ACC112 (cell line): ENCODE measurements around the gene ZNF71.
A peak's percentile ranks its signal among the peaks of the same experiment; 100 is the strongest.
"Not testable (repeated sequence)": the region's sequence is repeated elsewhere in the genome, so short reads cannot be mapped to it uniquely, and the experiment has no call there.

Source experiments
- H2AFZ ChIP-seq: fragments of 200-600 bp; sonication (generic); one replicate; pipeline ENCODE4 v1.6.0; 2017; ENCODE audit warnings: antibody characterized with exemption, low read length; ENCODE audit not compliant: unreplicated experiment
- H3K27ac ChIP-seq: fragments of 200-600 bp; sonication (generic); 2 replicates; pipeline ENCODE4 v1.5.1; 2014; ENCODE audit warnings: low read depth, mild to moderate bottlenecking, antibody characterized with exemption, low read length, moderate library complexity
- H3K27me3 ChIP-seq: fragments of 200-600 bp; sonication (generic); 2 replicates; pipeline ENCODE4 v1.6.1; 2014; ENCODE audit warnings: mild to moderate bottlenecking, antibody characterized with exemption, low read length, moderate library complexity, mixed read lengths; ENCODE audit not compliant: insufficient read depth
- H3K36me3 ChIP-seq: fragments of 200-600 bp; sonication (generic); 2 replicates; pipeline ENCODE4 v1.6.1; 2016; ENCODE audit warnings: mild to moderate bottlenecking, antibody characterized with exemption, low read length, moderate library complexity, mixed read lengths; ENCODE audit not compliant: insufficient read depth
- H3K4me1 ChIP-seq: fragments of 200-600 bp; sonication (generic); one replicate; pipeline ENCODE4 v1.6.1; 2016; ENCODE audit warnings: low read length, mixed read lengths; ENCODE audit not compliant: insufficient read depth, unreplicated experiment, control insufficient read depth
- H3K4me3 ChIP-seq: fragments of 200-600 bp; sonication (generic); 2 replicates; pipeline ENCODE4 v1.5.1; 2014; ENCODE audit warnings: mild to moderate bottlenecking, low read depth, low read length
- H3K79me2 ChIP-seq: fragments of 200-600 bp; sonication (generic); one replicate; pipeline ENCODE4 v1.6.0; 2016; ENCODE audit warnings: low read length; ENCODE audit not compliant: control insufficient read depth, unreplicated experiment, insufficient read depth

ZNF71 gene

GRCh38 chr19:56661248-56661647 is 66.1 kb downstream of the ZNF71 start:
- Histone ChIP-seq H3K79me2 (no peaks in the 10 kb centered on the region), H3K4me3 (no peak overlapping the region), H3K36me3 (no peaks in the 10 kb centered on the region), H3K27me3 (no peaks in the 10 kb centered on the region), H3K27ac (no peak overlapping the region), H2AFZ (no peak overlapping the region), H3K4me1 (no peaks in the 10 kb centered on the region)

DNA sequence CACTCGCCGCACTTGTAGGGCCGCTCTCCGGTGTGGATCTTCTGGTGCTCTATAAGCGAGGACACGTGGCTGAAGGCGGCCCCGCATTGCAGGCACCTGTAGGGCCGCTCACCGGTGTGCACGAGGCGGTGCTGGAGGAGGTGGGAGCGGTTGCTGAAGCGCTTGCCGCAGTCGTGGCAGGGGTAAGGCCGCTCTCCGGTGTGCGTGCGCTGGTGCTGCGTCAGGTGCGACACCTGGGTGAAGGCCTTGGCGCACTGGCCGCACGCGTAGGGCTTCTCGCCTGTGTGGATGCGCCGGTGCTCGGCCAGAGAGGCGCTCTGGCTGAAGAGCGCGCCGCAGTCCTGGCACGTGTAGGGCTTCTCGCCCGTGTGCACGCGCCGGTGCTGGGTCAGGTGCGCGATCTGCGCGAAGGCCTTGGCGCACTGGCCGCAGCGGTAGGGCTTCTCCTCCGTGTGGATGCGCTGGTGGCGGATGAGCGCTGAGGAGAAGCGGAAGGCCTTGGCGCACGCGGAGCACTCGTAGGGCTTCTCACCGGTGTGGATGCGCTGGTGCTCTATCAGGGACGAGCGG is 68.9 kb downstream of the ZNF71 start:
- H3K36me3 ChIP-seq: no peaks in the 10 kb centered on the region
- H3K4me1 ChIP-seq: no peaks in the 10 kb centered on the region
- no peak overlapping the region for H3K27ac ChIP-seq
- H3K4me3 ChIP-seq: no peak overlapping the region
- no peaks in the 10 kb centered on the region for H3K27me3 ChIP-seq
- no peak overlapping the region for H2AFZ ChIP-seq
- H3K79me2 ChIP-seq: no peaks in the 10 kb centered on the region

- Histone ChIP-seq H3K27me3 (no peaks in the 10 kb centered on the region), H3K79me2 (no peaks in the 10 kb centered on the region), H2AFZ (no peak overlapping the region), H3K4me1 (no peaks in the 10 kb centered on the region), H3K27ac (no peak overlapping the region), H3K36me3 (no peaks in the 10 kb centered on the region), H3K4me3 (no peak overlapping the region)
Measured at GRCh38 chr19:56664511-56664910, 69.4 kb downstream of the ZNF71 start.

GRCh38 chr19:56667311-56667870 is 72.3 kb downstream of the ZNF71 start:
- no peaks in the 10 kb centered on the region for H3K79me2 ChIP-seq
- H2AFZ ChIP-seq: no peak overlapping the region
- no peak overlapping the region for H3K27ac ChIP-seq
- H3K4me3 ChIP-seq: no peak overlapping the region
- no peaks in the 10 kb centered on the region for H3K27me3 ChIP-seq
- H3K4me1 ChIP-seq: no peaks in the 10 kb centered on the region
- H3K36me3 ChIP-seq: no peaks in the 10 kb centered on the region

DNA sequence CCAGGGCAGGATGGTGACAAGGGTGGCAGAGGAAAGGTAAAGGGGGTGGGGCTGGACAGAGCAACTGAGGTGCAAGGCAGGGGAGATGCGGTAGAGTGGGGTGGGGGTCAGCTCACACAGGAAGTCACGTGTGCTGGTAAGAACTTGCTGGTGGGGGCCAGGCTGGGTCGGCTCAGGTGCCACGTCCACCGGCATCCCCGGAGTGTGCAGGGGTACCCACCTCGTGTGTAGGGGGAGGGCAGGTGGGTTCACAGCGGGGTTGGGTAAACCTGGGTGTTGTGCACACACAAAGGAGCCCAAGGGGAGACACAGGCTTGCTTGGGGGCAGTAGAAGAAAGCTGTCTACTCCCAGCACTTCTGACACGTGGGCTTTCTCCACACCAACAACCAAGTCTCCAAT is 73.6 kb downstream of the ZNF71 start:
- Histone ChIP-seq H3K27me3 (no peaks in the 10 kb centered on the region), H3K4me3 (no peak overlapping the region), H3K36me3 (no peaks in the 10 kb centered on the region), H2AFZ (no peak overlapping the region), H3K4me1 (no peaks in the 10 kb centered on the region), H3K27ac (no peak overlapping the region), H3K79me2 (no peaks in the 10 kb centered on the region)

- H2AFZ ChIP-seq: no peak overlapping the region
- H3K4me3 ChIP-seq: no peak overlapping the region
- H3K79me2 ChIP-seq: no peaks in the 10 kb centered on the region
- H3K4me1 ChIP-seq: no peaks in the 10 kb centered on the region
- H3K27ac ChIP-seq: no peak overlapping the region
- H3K36me3 ChIP-seq: no peaks in the 10 kb centered on the region
- H3K27me3 ChIP-seq: no peaks in the 10 kb centered on the region
Measured at GRCh38 chr19:56670401-56670960, 75.4 kb downstream of the ZNF71 start.

- no peaks in the 10 kb centered on the region for H3K79me2 ChIP-seq
- H3K27me3 ChIP-seq: no peaks in the 10 kb centered on the region
- no peaks in the 10 kb centered on the region for H3K4me1 ChIP-seq
- peak overlapping the region; percentile 49; the same call in 1 of the 2 replicates for H3K4me3 ChIP-seq
- no peak overlapping the region for H2AFZ ChIP-seq
- no peaks in the 10 kb centered on the region for H3K36me3 ChIP-seq
- H3K27ac ChIP-seq: no peak overlapping the region
Measured at GRCh38 chr19:56670961-56671612, 76.0 kb downstream of the ZNF71 start.

GRCh38 chr19:56671613-56671994 is 76.5 kb downstream of the ZNF71 start, which contains the start of gene ZNF835:
ZNF835 (minus strand) TSS chr19:56671757; CDS start chr19:56665198, 6,559 bp downstream.
- Histone ChIP-seq H3K4me3 (peak within 1 kb of the TSS; percentile 49; the same call in 1 of the 2 replicates), H3K36me3 (no peaks in the 10 kb centered on the region), H2AFZ (no peak within 1 kb of the TSS), H3K27me3 (no peaks in the 10 kb centered on the region), H3K79me2 (no peaks in the 10 kb centered on the region), H3K27ac (no peak within 1 kb of the TSS), H3K4me1 (no peaks in the 10 kb centered on the region)

GRCh38 chr19:56672610-56673009 is 77.5 kb downstream of the ZNF71 start:
- not testable (repeated sequence) for H3K4me3 ChIP-seq, H3K79me2 ChIP-seq, H3K36me3 ChIP-seq, H3K27me3 ChIP-seq, H2AFZ ChIP-seq, H3K27ac ChIP-seq, H3K4me1 ChIP-seq
